ENCODE data around the gene THRA. TPM values are rescaled to one million over a fixed set of nuclear protein-coding genes. Genes with fewer than 3 reads are reported as not detected.

The THRA gene
- total RNA-seq, 1 donor from 2014 or later = 17.6 TPM

- no peak for DNase-seq
- Mint-ChIP-seq H3K4me1 (ENCODE audit: low read depth, unreplicated experiment) (peaks cover 33% of the 10 kb centered on the region), H3K27me3 (ENCODE audit: unreplicated experiment) (peaks cover 12% of the 10 kb centered on the region), H3K27ac (ENCODE audit: unreplicated experiment) (peak overlapping the region; percentile 91), H3K9me3 (ENCODE audit: unreplicated experiment) (peaks cover 6% of the 10 kb centered on the region), H3K4me3 (ENCODE audit: unreplicated experiment) (no peak overlapping the region), H3K36me3 (ENCODE audit: unreplicated experiment) (no peaks in the 10 kb centered on the region)
- TF ChIP-seq, protein P1, sequence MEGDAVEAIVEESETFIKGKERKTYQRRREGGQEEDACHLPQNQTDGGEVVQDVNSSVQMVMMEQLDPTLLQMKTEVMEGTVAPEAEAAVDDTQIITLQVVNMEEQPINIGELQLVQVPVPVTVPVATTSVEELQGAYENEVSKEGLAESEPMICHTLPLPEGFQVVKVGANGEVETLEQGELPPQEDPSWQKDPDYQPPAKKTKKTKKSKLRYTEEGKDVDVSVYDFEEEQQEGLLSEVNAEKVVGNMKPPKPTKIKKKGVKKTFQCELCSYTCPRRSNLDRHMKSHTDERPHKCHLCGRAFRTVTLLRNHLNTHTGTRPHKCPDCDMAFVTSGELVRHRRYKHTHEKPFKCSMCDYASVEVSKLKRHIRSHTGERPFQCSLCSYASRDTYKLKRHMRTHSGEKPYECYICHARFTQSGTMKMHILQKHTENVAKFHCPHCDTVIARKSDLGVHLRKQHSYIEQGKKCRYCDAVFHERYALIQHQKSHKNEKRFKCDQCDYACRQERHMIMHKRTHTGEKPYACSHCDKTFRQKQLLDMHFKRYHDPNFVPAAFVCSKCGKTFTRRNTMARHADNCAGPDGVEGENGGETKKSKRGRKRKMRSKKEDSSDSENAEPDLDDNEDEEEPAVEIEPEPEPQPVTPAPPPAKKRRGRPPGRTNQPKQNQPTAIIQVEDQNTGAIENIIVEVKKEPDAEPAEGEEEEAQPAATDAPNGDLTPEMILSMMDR (IDR thresholded peaks at IDR 0.05; ENCODE audit: partially characterized antibody, unreplicated experiment) = no peak
Measured at GRCh38 chr17:40093580-40094201, 30.9 kb downstream of the THRA start.

DNA sequence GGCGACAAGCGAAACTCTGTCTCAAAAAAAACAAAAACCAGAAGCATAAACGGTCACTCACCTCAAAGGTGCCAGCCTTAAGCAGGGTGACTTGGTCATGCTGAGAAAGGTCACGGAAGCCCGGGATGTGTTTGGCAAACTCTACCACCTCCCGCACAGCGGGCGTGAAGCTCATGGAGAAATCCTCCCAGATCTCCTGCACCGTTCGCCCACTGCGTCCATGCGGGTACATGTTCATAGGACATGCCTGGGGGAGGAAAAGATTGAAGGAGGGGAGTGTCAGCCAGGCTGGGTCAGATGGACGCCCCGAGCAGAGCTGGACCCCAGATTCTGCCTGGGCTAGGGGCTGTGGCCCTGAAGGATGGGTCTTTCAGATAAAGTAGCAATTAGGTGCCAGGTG is 32.1 kb downstream of the THRA start:
- no peaks in the 10 kb centered on the region for H3K36me3 Mint-ChIP-seq (ENCODE audit: unreplicated experiment)

DNA sequence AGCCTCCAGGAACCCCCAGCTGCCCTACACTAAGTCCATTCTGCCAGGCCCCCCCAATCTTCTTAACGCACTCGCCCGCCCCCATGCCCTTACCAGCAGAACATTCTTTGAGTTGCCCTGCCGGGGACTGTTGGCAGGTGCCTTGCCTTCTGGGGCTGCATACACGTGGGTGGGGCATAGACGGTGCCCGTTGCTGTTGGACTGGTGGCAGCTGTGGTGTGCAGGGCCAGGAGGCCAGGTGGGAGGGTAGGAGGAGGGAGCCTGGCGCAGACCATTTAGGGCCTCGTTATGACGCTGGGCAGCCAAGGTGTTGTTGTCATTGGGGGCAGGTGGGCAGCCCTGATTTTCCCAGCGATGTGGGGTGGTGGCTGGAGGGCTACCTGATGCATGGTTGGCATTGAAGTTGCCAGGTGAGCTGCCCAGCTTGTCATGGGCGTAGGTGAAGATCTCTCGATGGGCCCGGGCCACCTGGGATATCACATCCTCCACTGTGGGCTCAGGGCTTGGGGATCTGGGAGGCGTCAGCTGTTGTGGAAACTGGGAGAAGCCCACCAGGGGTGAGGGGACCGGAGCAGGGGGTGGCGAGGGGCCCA is 32.7 kb downstream of the THRA start:
- peaks cover 5% of the 10 kb centered on the region for H3K9me3 Mint-ChIP-seq (ENCODE audit: unreplicated experiment)
- no peak for DNase-seq
- H3K36me3 Mint-ChIP-seq (ENCODE audit: unreplicated experiment) = no peaks in the 10 kb centered on the region
- H3K4me3 Mint-ChIP-seq (ENCODE audit: unreplicated experiment) = no peak overlapping the region
- H3K4me1 Mint-ChIP-seq (ENCODE audit: low read depth, unreplicated experiment) = peaks cover 32% of the 10 kb centered on the region
- no peak overlapping the region for H3K27ac Mint-ChIP-seq (ENCODE audit: unreplicated experiment)
- TF ChIP-seq, protein P1 (IDR thresholded peaks at IDR 0.05; ENCODE audit: partially characterized antibody, unreplicated experiment) = no peak
- peaks cover 9% of the 10 kb centered on the region for H3K27me3 Mint-ChIP-seq (ENCODE audit: unreplicated experiment)

More for the DNA sequence above, 32.1 kb downstream of the THRA start:
- Mint-ChIP-seq H3K27me3 (ENCODE audit: unreplicated experiment) (peaks cover 10% of the 10 kb centered on the region), H3K27ac (ENCODE audit: unreplicated experiment) (no peak overlapping the region), H3K4me1 (ENCODE audit: low read depth, unreplicated experiment) (peaks cover 31% of the 10 kb centered on the region), H3K9me3 (ENCODE audit: unreplicated experiment) (peaks cover 5% of the 10 kb centered on the region), H3K4me3 (ENCODE audit: unreplicated experiment) (no peak overlapping the region)
- DNase-seq = no peak
- TF ChIP-seq, protein P1 (IDR thresholded peaks at IDR 0.05; ENCODE audit: partially characterized antibody, unreplicated experiment) = no peak

DNA sequence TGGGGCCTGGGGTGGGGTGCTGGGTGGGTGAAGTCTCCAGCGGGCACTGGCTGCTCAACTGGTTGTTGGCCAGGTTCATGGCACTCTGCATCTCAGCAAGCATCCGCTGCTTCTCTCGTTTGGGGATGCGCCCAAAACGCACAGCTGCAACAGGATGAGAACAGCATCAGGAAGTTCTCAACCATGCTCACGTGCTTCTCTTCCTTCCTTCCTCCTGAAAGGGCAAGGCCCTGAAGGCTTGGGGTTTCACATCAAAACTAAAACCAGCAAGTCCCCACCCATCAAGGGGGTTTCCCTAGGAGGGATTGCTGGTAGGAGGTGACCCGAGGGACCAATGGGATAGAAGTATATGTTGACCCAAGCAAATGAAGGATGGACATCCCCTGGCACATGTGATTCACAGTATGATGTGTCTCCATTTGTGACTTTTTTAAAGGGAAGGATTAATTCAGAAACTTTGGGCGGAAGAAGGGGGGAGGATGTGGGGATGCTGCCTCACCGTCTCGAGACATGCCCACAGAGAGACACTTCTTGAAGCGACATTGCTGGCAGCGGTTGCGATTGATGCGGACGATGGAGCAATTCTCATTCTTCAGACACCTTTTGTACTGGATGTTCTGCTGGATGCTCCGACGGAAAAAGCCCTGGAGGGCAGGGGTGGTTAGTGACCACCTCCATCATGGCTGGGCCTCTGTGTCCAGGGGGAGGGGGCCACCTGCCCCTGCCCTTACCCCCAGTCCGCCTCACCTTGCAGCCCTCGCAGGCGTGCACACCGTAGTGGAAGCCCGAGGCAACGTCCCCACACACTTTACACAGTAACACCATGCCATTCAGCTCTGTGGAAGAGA is 33.4 kb downstream of the THRA start:
- TF ChIP-seq, protein P1 (IDR thresholded peaks at IDR 0.05; ENCODE audit: partially characterized antibody, unreplicated experiment) = no peak
- no peak for DNase-seq
- Mint-ChIP-seq H3K36me3 (ENCODE audit: unreplicated experiment) (no peaks in the 10 kb centered on the region), H3K27me3 (ENCODE audit: unreplicated experiment) (peaks cover 9% of the 10 kb centered on the region), H3K27ac (ENCODE audit: unreplicated experiment) (no peak overlapping the region), H3K4me1 (ENCODE audit: low read depth, unreplicated experiment) (peaks cover 33% of the 10 kb centered on the region), H3K4me3 (ENCODE audit: unreplicated experiment) (no peak overlapping the region), H3K9me3 (ENCODE audit: unreplicated experiment) (peaks cover 5% of the 10 kb centered on the region)

Data from glutamatergic neuron (in vitro differentiated cells).